ENCODE results near the gene C2orf69.

Gene C2orf69

DNA sequence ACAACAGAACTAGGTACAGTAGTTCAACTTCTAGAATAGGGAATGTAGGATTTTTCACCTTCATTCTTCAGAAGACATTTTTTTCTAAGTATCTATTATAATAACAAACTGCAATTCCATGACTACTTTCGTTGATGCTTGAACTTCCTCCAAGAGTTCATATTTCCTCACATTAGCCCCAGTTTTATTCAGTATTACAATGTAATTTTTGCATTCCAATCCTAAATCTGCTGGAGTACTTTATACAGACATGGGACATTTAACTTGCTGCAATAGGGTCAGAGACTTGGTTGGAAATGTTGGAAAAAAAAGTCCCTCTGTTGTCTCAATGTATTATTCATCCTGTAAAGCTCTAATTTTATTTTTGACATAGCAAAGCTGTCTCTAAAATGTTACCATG is 40.5 kb upstream of the C2orf69 start:
- H3K4me3 ChIP-seq (replicated peaks; ENCODE audit: low read depth, low read length), result no peak overlapping the region
- TF ChIP-seq, protein P1, sequence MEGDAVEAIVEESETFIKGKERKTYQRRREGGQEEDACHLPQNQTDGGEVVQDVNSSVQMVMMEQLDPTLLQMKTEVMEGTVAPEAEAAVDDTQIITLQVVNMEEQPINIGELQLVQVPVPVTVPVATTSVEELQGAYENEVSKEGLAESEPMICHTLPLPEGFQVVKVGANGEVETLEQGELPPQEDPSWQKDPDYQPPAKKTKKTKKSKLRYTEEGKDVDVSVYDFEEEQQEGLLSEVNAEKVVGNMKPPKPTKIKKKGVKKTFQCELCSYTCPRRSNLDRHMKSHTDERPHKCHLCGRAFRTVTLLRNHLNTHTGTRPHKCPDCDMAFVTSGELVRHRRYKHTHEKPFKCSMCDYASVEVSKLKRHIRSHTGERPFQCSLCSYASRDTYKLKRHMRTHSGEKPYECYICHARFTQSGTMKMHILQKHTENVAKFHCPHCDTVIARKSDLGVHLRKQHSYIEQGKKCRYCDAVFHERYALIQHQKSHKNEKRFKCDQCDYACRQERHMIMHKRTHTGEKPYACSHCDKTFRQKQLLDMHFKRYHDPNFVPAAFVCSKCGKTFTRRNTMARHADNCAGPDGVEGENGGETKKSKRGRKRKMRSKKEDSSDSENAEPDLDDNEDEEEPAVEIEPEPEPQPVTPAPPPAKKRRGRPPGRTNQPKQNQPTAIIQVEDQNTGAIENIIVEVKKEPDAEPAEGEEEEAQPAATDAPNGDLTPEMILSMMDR (IDR thresholded peaks at IDR 0.05; ENCODE audit: low read depth, low read length, missing control alignments), result no peak
- DNase-seq (ENCODE audit: extremely low read depth, low read depth), result no peak

DNA sequence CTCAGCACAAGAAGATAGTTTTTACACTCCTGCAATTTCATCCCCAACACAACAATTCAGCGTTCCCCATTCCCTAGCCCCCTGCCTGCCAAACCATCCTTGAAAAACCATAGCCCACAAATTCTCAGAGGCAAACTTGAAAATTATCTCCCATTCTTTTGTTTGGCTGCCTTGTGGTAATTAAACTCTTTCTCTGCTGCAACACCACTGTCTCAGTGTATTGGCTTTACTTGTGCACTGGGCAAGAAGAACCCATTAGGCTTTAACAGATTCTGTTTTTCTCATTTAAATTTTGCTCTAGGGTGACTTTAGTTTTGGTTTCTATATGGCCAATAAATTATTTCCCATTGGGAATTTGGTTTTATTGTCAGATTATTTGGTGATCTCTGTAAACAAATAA is 36.9 kb upstream of the C2orf69 start:
- H3K4me3 ChIP-seq (replicated peaks; ENCODE audit: low read depth, low read length), result no peak overlapping the region
- no peak for DNase-seq (ENCODE audit: extremely low read depth, low read depth)
- TF ChIP-seq, protein P1 (IDR thresholded peaks at IDR 0.05; ENCODE audit: low read depth, low read length, missing control alignments), result no peak

DNA sequence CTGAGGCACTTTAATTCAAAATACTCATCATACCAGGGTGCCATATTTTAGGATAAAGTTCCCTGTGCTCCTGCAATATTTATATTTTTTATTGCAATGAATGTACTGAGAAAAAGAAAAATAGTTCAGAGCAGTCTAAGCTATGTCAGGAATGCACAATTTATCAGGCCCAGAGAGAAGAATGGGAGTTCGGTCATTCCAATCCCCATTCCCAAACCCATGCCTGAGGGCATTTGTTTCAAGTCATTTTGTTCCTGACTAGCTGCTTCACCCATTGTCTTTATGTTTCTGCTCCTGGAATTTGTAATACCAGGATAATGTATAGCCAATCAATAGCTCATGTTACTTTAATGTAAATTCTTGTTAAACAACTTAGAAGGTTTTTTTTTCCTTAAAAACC is 35.7 kb upstream of the C2orf69 start:
- TF ChIP-seq, protein P1 (IDR thresholded peaks at IDR 0.05; ENCODE audit: low read depth, low read length, missing control alignments), result no peak
- DNase-seq (ENCODE audit: extremely low read depth, low read depth), result no peak
- no peak overlapping the region for H3K4me3 ChIP-seq (replicated peaks; ENCODE audit: low read depth, low read length)

DNA sequence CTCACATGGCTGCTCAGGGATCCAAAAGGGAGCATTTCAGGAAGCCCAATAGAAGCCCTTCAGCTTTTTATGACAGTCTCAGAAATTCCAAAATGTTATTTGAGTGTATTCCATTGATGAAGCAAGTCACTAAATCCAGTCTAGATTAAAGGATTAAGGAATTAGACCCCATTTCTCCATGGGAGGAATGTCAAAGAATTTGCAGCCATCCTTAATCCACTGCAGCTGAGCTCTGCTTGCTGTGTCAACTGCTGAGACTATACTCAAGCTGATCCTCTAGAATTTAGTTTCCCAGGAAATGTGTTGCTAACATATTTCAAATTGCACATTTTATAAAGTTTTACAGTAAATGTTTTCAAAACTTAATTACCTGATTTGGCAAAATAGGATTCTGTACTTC is 28.4 kb upstream of the C2orf69 start:
- TF ChIP-seq, protein P1 (IDR thresholded peaks at IDR 0.05; ENCODE audit: low read depth, low read length, missing control alignments), result no peak
- H3K4me3 ChIP-seq (replicated peaks; ENCODE audit: low read depth, low read length), result no peak overlapping the region
- no peak for DNase-seq (ENCODE audit: extremely low read depth, low read depth)

DNA sequence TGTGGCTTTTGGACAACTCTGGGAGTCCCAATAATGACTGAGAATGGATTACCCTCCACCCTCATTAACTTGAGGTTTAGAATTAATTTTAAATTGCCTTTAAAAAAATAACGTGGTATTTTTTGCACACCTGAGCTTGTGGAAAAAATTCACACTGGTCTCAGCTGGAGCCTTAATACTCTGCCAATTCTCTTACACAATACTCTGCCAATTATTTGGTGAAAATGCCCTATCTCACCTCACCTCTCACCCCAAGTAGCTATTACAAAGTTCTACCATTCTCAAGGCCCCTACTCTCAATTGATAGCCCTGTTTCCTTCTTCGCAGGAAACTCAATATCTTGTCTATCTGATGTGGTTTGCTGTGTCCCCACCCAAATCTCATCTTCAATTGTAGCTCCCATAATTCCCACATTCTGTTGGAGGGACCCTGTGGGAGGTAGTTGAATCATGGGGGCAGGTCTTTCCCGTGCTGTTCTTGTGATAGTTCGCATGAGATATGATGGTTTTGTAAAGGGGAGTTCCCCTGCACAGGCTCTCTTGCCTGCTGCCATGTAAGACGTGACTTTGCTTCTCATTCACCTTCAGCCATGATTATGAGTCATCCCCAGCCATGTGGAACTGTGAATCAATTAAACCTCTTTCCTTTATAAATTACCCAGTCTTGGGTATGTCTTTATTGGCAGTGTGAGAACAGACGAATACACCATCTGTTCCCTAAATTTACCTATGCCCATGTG is 27.4 kb upstream of the C2orf69 start:
- no peak overlapping the region for H3K4me3 ChIP-seq (replicated peaks; ENCODE audit: low read depth, low read length)
- DNase-seq (ENCODE audit: extremely low read depth, low read depth), result no peak
- TF ChIP-seq, protein P1 (IDR thresholded peaks at IDR 0.05; ENCODE audit: low read depth, low read length, missing control alignments), result no peak

DNA sequence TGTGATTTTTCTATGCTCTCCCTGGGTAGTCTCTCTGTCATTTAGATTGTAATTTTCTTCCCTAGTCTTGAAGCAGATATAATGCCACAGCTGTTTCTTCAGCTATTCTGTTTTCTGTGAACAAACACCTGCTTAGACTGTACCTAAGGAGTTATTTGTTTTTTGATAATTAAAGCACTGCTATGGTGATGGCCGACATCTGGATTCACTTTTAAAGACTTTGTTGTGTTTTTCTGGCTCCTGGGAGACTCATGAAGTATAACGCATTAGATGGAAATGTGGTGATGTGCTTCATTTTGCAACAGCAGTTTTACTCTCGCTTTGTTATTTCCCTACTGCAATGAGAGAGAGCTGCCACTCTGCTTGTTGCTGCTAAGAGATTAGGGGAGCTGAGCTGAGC is 15.7 kb upstream of the C2orf69 start:
- TF ChIP-seq, protein P1 (IDR thresholded peaks at IDR 0.05; ENCODE audit: low read depth, low read length, missing control alignments), result no peak
- no peak for DNase-seq (ENCODE audit: extremely low read depth, low read depth)
- H3K4me3 ChIP-seq (replicated peaks; ENCODE audit: low read depth, low read length), result no peak overlapping the region

DNA sequence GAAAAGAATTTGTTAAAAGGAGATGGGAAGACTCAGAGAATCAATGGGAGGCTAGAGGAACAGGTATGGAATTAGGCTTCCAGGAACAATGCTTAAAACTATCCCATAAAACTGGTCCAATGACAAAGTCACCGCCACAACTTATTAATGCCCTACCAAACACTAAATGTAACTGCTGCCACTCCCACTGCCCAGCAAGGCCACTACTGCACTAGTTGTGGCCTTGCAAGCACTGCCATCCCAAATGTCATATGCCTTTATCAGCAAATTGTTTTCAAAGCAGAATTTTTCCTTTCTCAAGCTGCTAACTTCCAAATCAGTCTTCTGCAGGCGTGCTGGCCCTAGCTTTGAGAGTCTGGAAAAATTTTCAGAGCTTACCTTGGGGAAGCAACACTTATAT is 14.5 kb upstream of the C2orf69 start:
- no peak overlapping the region for H3K4me3 ChIP-seq (replicated peaks; ENCODE audit: low read depth, low read length)
- TF ChIP-seq, protein P1 (IDR thresholded peaks at IDR 0.05; ENCODE audit: low read depth, low read length, missing control alignments), result no peak
- DNase-seq (ENCODE audit: extremely low read depth, low read depth), result no peak
